H1 (cell line): ENCODE data around the gene TCP11. TPM values are rescaled to one million over a fixed set of nuclear protein-coding genes. Genes with fewer than 3 reads are reported as not detected.
A peak's percentile ranks its signal among the peaks of the same experiment; 100 is the strongest.

Experiments
- CTCF ChIA-PET: fragments of 300-600 bp; sonication (Branson Sonifier 250); formaldehyde crosslinking; loops from one replicate; lab custom pipeline; 2021; ENCODE audit not compliant: partially characterized antibody; lab: Charles Lee
- POLR2A ChIA-PET: fragments of 300-600 bp; sonication (Branson Sonifier 250); formaldehyde crosslinking; loops from one replicate; lab custom pipeline; 2021; ENCODE audit warnings: inconsistent platforms; ENCODE audit not compliant: partially characterized antibody; lab: Charles Lee
- DNase-seq, 2 experiments: peaks; one replicate each; pipeline versions ENCODE4 v3.0.0 to v3.0.0-alpha.2; 2010 to 2022; ENCODE audit warnings: low spot score in 2 of 2, low read depth in 1 of 2, mixed read lengths in 1 of 2
- FAIRE-seq: peaks from 2 replicates; lab custom pipeline; 2011; peaks lifted over from hg19 to GRCh38; lab: Jason Lieb, UNC
- H2AFZ ChIP-seq: 2 replicates; pipeline ENCODE4 v1.8.1; 2012; ENCODE audit warnings: low read length, inconsistent platforms
- H2AK5ac ChIP-seq: 2 replicates; pipeline ENCODE4 v1.6.1; 2013; ENCODE audit warnings: low read depth, low read length
- H2BK120ac ChIP-seq: replicated peaks from 2 replicates; pipeline ENCODE3; 2013; ENCODE audit warnings: low read depth, low read length, inconsistent platforms
- H2BK12ac ChIP-seq: 2 replicates; pipeline ENCODE4 v1.6.1; 2013; ENCODE audit warnings: low read depth, low read length
- H2BK15ac ChIP-seq: 2 replicates; pipeline ENCODE4 v1.6.1; 2013; ENCODE audit warnings: low read length
- H2BK20ac ChIP-seq: 2 replicates; pipeline ENCODE4 v1.6.1; 2013; ENCODE audit warnings: low read length
- H2BK5ac ChIP-seq: 2 replicates; pipeline ENCODE4 v1.6.1; 2013; ENCODE audit warnings: low read depth, low read length
- H3K14ac ChIP-seq: 2 replicates; pipeline ENCODE4 v1.6.1; 2013; ENCODE audit warnings: inconsistent platforms; ENCODE audit not compliant: insufficient read length
- H3K18ac ChIP-seq: 2 replicates; pipeline ENCODE4 v1.6.1; 2013; ENCODE audit warnings: low read length; ENCODE audit errors: extremely low read depth
- H3K23ac ChIP-seq: 2 replicates; pipeline ENCODE4 v1.6.1; 2013; ENCODE audit warnings: inconsistent platforms; ENCODE audit not compliant: insufficient read length
- H3K23me2 ChIP-seq: 2 replicates; pipeline ENCODE4 v1.6.1; 2013; ENCODE audit warnings: low read depth, low read length
- H3K27ac ChIP-seq: 2 replicates; pipeline ENCODE4 v1.6.1; 2011; ENCODE audit warnings: low read depth, low read length, inconsistent platforms
- H3K27me3 ChIP-seq, 4 experiments: replicated peaks in 1 of 4; 1 replicate in 1 of 4; 2 replicates in 3 of 4; pipeline versions ENCODE4 v1.6.1 to v1.8.1; 2011 to 2013; ENCODE audit warnings: low read length in 3 of 4, mild to moderate bottlenecking in 3 of 4, inconsistent platforms in 2 of 4, mixed read lengths in 2 of 4, moderate library complexity in 1 of 4; ENCODE audit not compliant: control insufficient read depth in 3 of 4, insufficient read depth in 3 of 4; ENCODE audit errors: extremely low read depth in 1 of 4
- H3K36me3 ChIP-seq, 4 experiments: 2 replicates each; pipeline versions ENCODE4 v1.6.1 to v1.8.1; 2011 to 2013; ENCODE audit warnings: mild to moderate bottlenecking in 4 of 4, low read length in 3 of 4, moderate library complexity in 2 of 4, control low read depth in 1 of 4, inconsistent platforms in 1 of 4; ENCODE audit not compliant: insufficient read depth in 4 of 4, control insufficient read depth in 2 of 4
- H3K4ac ChIP-seq: replicated peaks from 2 replicates; pipeline ENCODE3; 2013; ENCODE audit warnings: low read length, low read depth, mixed read lengths, inconsistent platforms; ENCODE audit not compliant: insufficient read length
- H3K4me1 ChIP-seq, 4 experiments: replicated peaks in 1 of 4; 1 replicate in 1 of 4; 2 replicates in 3 of 4; pipeline versions ENCODE4 v1.6.1 to v1.8.1; 2011 to 2013; ENCODE audit warnings: low read length in 3 of 4, inconsistent platforms in 2 of 4, mixed read lengths in 1 of 4; ENCODE audit not compliant: insufficient read depth in 4 of 4, control insufficient read depth in 3 of 4
- H3K4me2 ChIP-seq, 2 experiments: 2 replicates each; pipeline versions ENCODE4 v1.6.1 to v1.8.1; 2011 to 2013; ENCODE audit warnings: low read depth in 2 of 2, low read length in 2 of 2, control low read depth in 1 of 2, inconsistent platforms in 1 of 2, mild to moderate bottlenecking in 1 of 2; ENCODE audit not compliant: insufficient read depth in 1 of 2
- H3K4me3 ChIP-seq, 4 experiments: fragments of 200-600, 300-600 bp in 1 of 4; sonication (generic), shearing (Covaris generic), sonication (Bioruptor Twin) in 1 of 4; 2 replicates each; pipeline versions ENCODE4 v1.5.1 to v1.8.1; 2011 to 2016; ENCODE audit warnings: low read length in 4 of 4, low read depth in 3 of 4, control low read depth in 2 of 4, inconsistent platforms in 2 of 4, mild to moderate bottlenecking in 2 of 4, mixed read lengths in 1 of 4, moderate library complexity in 1 of 4; ENCODE audit not compliant: insufficient read depth in 2 of 4; ENCODE audit errors: extremely low read depth in 1 of 4
- H3K56ac ChIP-seq: replicated peaks from 2 replicates; pipeline ENCODE3; 2013; ENCODE audit warnings: low read depth, mild to moderate bottlenecking, mixed read lengths, low read length, inconsistent platforms; ENCODE audit not compliant: insufficient read length
- H3K79me1 ChIP-seq: 2 replicates; pipeline ENCODE4 v1.6.1; 2013; ENCODE audit warnings: low read depth, low read length, control low read depth
- H3K79me2 ChIP-seq, 2 experiments: 2 replicates each; pipeline versions ENCODE4 v1.6.1 to v1.8.1; 2012 to 2013; ENCODE audit warnings: low read length in 2 of 2, mild to moderate bottlenecking in 2 of 2, inconsistent platforms in 1 of 2; ENCODE audit not compliant: insufficient read depth in 2 of 2, control insufficient read depth in 1 of 2
- H3K9ac ChIP-seq, 4 experiments: replicated peaks in 1 of 4; 1 replicate in 1 of 4; 2 replicates in 3 of 4; pipeline versions ENCODE4 v1.6.1 to v1.8.1; 2011 to 2013; ENCODE audit warnings: low read depth in 3 of 4, low read length in 3 of 4, control low read depth in 2 of 4, mild to moderate bottlenecking in 2 of 4, moderate library complexity in 2 of 4, inconsistent platforms in 1 of 4; ENCODE audit errors: extremely low read depth in 1 of 4
- H3K9me3 ChIP-seq, 2 experiments: 2 replicates each; pipeline versions ENCODE4 v1.6.1 to v1.8.1; 2012 to 2013; ENCODE audit warnings: mild to moderate bottlenecking in 2 of 2, moderate library complexity in 2 of 2, control low read depth in 1 of 2, inconsistent platforms in 1 of 2, low read depth in 1 of 2, low read length in 1 of 2, mixed read lengths in 1 of 2; ENCODE audit not compliant: insufficient read depth in 2 of 2
- H4K20me1 ChIP-seq, 2 experiments: replicated peaks in 1 of 2; 2 replicates each; pipeline versions ENCODE3 to v1.8.1; 2011 to 2013; ENCODE audit warnings: inconsistent platforms in 2 of 2, low read length in 2 of 2, mild to moderate bottlenecking in 1 of 2; ENCODE audit not compliant: insufficient read depth in 2 of 2, control insufficient read depth in 1 of 2
- H4K5ac ChIP-seq: 2 replicates; pipeline ENCODE4 v1.6.1; 2013; ENCODE audit warnings: low read length, low read depth, mixed read lengths, inconsistent platforms; ENCODE audit not compliant: insufficient read length
- H4K8ac ChIP-seq: 2 replicates; pipeline ENCODE4 v1.8.0; 2013; ENCODE audit warnings: mild to moderate bottlenecking, moderate library complexity, low read length, inconsistent platforms; ENCODE audit not compliant: insufficient read depth; ENCODE audit errors: extremely low read depth
- H4K91ac ChIP-seq: replicated peaks from 2 replicates; pipeline ENCODE3; 2013; ENCODE audit warnings: low read length, mixed read lengths, inconsistent platforms; ENCODE audit not compliant: insufficient read length
- CBX5 ChIP-seq: fragments of 300-800, 300-1000 bp; sonication (generic); IDR thresholded peaks from 2 replicates; pipeline ENCODE4 v1.7.1; 2016; ENCODE audit warnings: antibody characterized with exemption, low read length, low read depth
- RAD21 ChIP-seq, 2 experiments: IDR thresholded peaks in 1 of 2; conservative IDR thresholded peaks in 1 of 2; 2 replicates each; pipeline ENCODE4 v1.6.1; 2011; ENCODE audit warnings: low read depth in 2 of 2, low read length in 2 of 2, improper control_type of control experiment in 1 of 2, inconsistent platforms in 1 of 2, mild to moderate bottlenecking in 1 of 2, moderate library complexity in 1 of 2
- SIRT6 ChIP-seq: IDR thresholded peaks from one replicate; pipeline ENCODE4 v1.7.1; 2012; ENCODE audit warnings: low read length, inconsistent platforms
- WGBS, 2 experiments: shearing (Covaris generic) in 1 of 2; methylation state at CpG; one replicate each; pipeline versions ENCODE4 v1.1.6 to v1.1.7; 2013 to 2015; ENCODE audit warnings: low lambda C conversion rate in 2 of 2, mixed read lengths in 2 of 2, inconsistent platforms in 1 of 2, low coverage in 1 of 2, missing lambda C conversion rate in 1 of 2; ENCODE audit not compliant: insufficient replicate concordance in 2 of 2, insufficient coverage in 1 of 2, insufficient read length in 1 of 2; ENCODE audit errors: extremely low coverage in 1 of 2, missing lambda C conversion rate in 1 of 2; 5-methylcytosine and 5-hydroxymethylcytosine counted together
- polyA plus RNA-seq, 7 experiments: library from polyadenylated mRNA; depleted of rRNA in 3 of 7; stranded (reverse) in 5 of 7; unstranded in 2 of 7; fragments of >200 nt in 5 of 7; fragments of 200-250 nt in 2 of 7; gene quantifications; 1 replicate in 5 of 7; 2 replicates in 1 of 7; 4 replicates in 1 of 7; pipeline versions ENCODE4 v1.2.1 to v1.2.3, GENCODE V29; 2011 to 2013; ENCODE audit warnings: missing spikeins in 2 of 7, mixed read lengths in 2 of 7
- total RNA-seq: library from RNA; stranded (reverse); fragmentation: NEBNext Ultra II Directional; extraction: Animal tissue kit (Norgen Biotek cat#: 25700); gene quantifications from 2 replicates; pipeline ENCODE4 v1.2.1, GENCODE V29; 2021
- TF ChIP-seq, protein P1 (sequence below), 3 experiments: IDR thresholded peaks; 1 replicate in 2 of 3; 2 replicates in 1 of 3; pipeline versions ENCODE4 v1.5.1 to v1.6.1; 2011; ENCODE audit warnings: low read length in 3 of 3, mild to moderate bottlenecking in 3 of 3, inconsistent platforms in 2 of 3, low read depth in 1 of 3, moderate library complexity in 1 of 3; ENCODE audit not compliant: insufficient read depth in 1 of 3; ENCODE audit errors: control extremely low read depth in 1 of 3

TCP11 gene
- total and polyA plus RNA-seq, 2 of the 8 experiments (the other 6 are each of a cell fraction or from before 2014, with no cell fraction given) = 0.11 TPM; not detected in 1

DNA sequence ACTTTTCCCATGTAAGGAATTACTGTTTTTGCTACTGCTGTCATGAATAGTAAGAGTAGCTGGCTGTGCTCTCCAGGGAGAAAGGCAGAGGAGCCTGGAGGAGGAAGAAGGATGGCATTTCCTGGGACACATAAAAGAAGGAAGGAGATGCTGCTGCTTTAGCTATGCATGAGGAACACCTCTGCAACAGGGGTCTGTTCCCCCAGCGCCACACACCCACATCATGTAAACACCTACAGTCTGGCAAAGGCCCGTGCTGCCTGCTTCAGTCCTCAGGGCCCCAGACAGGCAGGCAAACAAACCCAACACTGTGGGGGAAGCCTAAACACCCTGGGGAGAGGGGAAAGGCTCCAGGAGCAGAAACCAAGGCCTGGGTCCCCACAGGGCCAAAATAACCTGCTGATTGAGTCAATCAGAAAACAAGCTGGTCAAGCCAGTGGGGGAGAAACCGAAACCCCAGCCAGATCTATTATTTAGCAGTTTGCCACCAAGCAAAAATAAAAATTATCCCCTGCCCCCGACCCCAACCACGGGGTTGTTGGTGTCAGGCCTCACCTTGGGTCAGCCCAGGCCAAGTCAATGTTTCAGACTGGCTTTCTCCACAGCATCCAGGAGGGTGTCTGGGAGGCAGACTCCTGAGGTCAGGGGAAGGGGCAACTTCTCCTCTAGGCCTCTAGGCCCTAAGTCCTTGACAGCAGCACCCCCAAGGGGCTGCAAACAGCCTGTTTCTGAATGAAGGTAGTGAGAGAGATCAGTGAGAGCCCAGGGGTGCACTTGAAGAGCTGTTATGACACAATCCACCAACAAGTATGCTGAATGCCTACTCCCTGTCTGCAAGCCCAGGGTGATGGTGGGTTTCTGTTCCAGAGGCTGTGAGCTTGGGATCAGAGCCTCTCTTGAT is 38.0 kb upstream of the TCP11 start:
- no peak overlapping the region for H3K4ac ChIP-seq
- TF ChIP-seq CBX5 (no peak), SIRT6 (no peak), RAD21 (IDR thresholded peaks at IDR 0.05 in 1 of 2, conservative IDR thresholded peaks at IDR 0.05 in 1 of 2; ENCODE audit: low read depth in 2 of 2, low read length in 2 of 2) (peak; percentile 76 to 85)
- TF ChIP-seq, protein P1, sequence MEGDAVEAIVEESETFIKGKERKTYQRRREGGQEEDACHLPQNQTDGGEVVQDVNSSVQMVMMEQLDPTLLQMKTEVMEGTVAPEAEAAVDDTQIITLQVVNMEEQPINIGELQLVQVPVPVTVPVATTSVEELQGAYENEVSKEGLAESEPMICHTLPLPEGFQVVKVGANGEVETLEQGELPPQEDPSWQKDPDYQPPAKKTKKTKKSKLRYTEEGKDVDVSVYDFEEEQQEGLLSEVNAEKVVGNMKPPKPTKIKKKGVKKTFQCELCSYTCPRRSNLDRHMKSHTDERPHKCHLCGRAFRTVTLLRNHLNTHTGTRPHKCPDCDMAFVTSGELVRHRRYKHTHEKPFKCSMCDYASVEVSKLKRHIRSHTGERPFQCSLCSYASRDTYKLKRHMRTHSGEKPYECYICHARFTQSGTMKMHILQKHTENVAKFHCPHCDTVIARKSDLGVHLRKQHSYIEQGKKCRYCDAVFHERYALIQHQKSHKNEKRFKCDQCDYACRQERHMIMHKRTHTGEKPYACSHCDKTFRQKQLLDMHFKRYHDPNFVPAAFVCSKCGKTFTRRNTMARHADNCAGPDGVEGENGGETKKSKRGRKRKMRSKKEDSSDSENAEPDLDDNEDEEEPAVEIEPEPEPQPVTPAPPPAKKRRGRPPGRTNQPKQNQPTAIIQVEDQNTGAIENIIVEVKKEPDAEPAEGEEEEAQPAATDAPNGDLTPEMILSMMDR (IDR thresholded peaks at IDR 0.05; ENCODE audit: control extremely low read depth in 1 of 3, insufficient read depth in 1 of 3, low read depth in 1 of 3, low read length in 3 of 3) = peak; percentile 16 to 59 (median 58)
- H2BK15ac ChIP-seq = no peak overlapping the region
- no peak overlapping the region for H2BK20ac ChIP-seq
- no peak overlapping the region for H2BK120ac ChIP-seq
- H4K5ac ChIP-seq = no peak overlapping the region
- H3K79me2 ChIP-seq = no peaks in the 10 kb centered on the region
- H3K79me1 ChIP-seq = no peaks in the 10 kb centered on the region
- H3K23ac ChIP-seq = no peak overlapping the region
- H4K8ac ChIP-seq = no peak overlapping the region
- no peak overlapping the region for H2BK12ac ChIP-seq
- POLR2A ChIA-PET = interaction anchor here (0.7 kb wide), 1 partner anchor 44 kb away, joined by 3 read pairs; no protein-coding TSS in a partner anchor
- no peaks in the 10 kb centered on the region; the same call in 1 of the 2 replicates for H3K23me2 ChIP-seq
- DNase-seq (no peak), FAIRE-seq (no peak)
- CTCF ChIA-PET = interaction anchor here (0.8 to 4.8 kb wide), 16 partner anchors 11 to 338 kb away, joined by 3 to 35 read pairs (median 5); no protein-coding TSS in a partner anchor
- H2AFZ ChIP-seq = no peak overlapping the region
- H3K14ac ChIP-seq = no peak overlapping the region
- H3K4me3 ChIP-seq = no peak overlapping the region
- WGBS, 2 experiments = 80% methylated on average over 5 of the region's 5 CpGs; no CpG with 5 or more reads in 1 of the 2 experiments
- H2BK5ac ChIP-seq = no peak overlapping the region
- no peak overlapping the region for H2AK5ac ChIP-seq
- H3K4me2 ChIP-seq = no peak overlapping the region
- H3K4me1 ChIP-seq = peaks cover 0 to 5% (median 4%) of the 10 kb centered on the region in 4 experiments; a peak in 5 of 7 replicates
- no peak overlapping the region for H3K27ac ChIP-seq
- no peaks in the 10 kb centered on the region for H4K20me1 ChIP-seq
- no peak overlapping the region for H3K18ac ChIP-seq
- H3K27me3 ChIP-seq = peaks cover 0 to 14% (median 4%) of the 10 kb centered on the region in 4 experiments; a peak in 4 of 7 replicates
- H4K91ac ChIP-seq = no peak overlapping the region
- H3K9ac ChIP-seq = no peak overlapping the region
- H3K9me3 ChIP-seq = no peaks in the 10 kb centered on the region
- no peaks in the 10 kb centered on the region for H3K36me3 ChIP-seq
- H3K56ac ChIP-seq = no peak overlapping the region
